GM19193 (cell line): Measurements from ENCODE around the gene PLCG1.

Source experiments
- POLR2A ChIP-seq: IDR thresholded peaks from 4 replicates; pipeline ENCODE4 v1.6.1; 2011; ENCODE audit not compliant: insufficient read depth, insufficient read length; ENCODE audit errors: extremely low read depth

PLCG1 gene

GRCh38 chr20:41175727-41176330 is 38.5 kb downstream of the PLCG1 start:
- no peak for TF ChIP-seq POLR2A

DNA sequence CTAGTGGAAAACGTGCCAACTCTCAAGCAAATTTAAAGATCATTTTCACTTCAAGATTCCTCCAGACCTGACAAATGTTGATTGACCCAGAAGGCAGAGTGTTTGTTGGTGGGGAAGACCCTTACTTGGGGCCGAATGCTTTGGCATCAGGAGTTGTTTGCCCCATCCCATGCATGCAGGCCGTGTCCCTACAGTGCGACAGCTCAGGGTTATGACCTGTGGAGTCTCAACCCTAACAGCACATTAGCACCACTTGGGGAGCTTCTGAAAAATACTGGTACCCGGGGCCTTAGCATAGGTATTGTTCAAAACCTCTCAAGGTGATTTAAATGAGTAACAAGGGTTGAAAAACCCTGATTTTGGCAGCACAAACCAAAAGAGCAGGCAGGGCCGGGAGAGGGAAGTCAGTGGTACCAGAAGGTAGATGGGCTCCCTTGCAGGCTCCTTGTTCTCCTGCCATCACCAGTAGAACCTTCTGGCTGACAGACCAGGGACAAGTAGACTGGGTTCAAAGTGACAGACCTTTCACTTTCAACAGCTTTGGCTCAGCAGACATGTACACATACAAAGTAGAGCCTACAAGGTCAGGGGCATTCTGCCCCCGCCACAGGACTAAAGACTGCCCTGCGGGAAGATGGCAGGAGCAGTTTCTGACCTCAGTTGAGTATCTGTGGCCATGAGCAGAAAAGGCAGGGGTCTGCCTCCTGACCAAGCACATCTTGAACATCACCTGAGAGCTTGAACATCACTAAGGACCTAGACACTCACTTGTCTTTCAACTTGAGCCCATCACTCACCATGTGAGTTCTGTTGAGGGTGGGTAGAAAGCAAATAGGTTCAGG is 39.6 kb downstream of the PLCG1 start:
- no peak for TF ChIP-seq POLR2A

- TF ChIP-seq POLR2A: no peak
These were observed 40.3 kb downstream of the PLCG1 start for GRCh38 chr20:41177636-41178035.

DNA sequence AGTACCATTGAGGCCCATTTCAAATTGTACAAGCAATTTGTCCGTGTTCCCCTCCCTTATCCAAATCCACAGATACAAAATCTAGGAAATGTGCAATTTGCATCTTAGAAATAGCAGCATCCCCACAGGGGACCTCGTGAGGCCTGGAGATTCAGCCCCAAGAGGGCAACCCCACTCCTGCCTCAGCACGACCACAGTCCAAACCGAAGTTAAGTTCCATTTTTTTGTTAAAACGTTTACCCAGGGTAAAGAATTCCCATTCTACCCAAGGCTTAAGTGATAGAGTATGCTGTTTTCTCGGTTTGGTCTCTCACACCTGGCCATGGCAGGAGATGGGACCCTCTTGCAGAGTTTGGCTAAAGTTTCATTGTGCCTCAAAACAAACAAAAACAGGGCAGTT is 41.2 kb downstream of the PLCG1 start:
- TF ChIP-seq POLR2A: no peak

- TF ChIP-seq POLR2A: no peak
These were observed 41.6 kb downstream of the PLCG1 start for GRCh38 chr20:41178904-41179432.

- no peak for TF ChIP-seq POLR2A
These were observed 42.6 kb downstream of the PLCG1 start for GRCh38 chr20:41179961-41180360.

- TF ChIP-seq POLR2A: no peak
These were observed 43.4 kb downstream of the PLCG1 start for GRCh38 chr20:41180599-41181333.

DNA sequence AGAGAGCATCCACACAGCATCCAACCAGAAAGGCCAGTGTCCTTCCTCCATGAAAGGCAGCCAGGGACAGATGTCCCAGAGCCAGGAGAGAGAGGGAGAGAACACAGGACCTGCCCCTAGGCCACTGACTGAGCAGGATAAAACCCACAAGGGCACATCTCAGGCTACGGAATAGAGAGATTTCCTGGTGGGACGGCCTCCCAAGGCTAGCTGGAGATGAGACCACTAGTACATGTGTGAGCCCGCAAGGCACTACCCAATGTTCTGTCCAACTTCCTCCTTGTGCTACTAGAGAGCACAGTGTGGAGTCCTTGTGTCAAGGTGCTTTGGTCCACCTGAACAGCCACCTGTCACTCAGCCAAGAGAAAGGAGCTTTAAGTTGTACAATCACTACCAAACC is 44.2 kb downstream of the PLCG1 start:
- TF ChIP-seq POLR2A: no peak

DNA sequence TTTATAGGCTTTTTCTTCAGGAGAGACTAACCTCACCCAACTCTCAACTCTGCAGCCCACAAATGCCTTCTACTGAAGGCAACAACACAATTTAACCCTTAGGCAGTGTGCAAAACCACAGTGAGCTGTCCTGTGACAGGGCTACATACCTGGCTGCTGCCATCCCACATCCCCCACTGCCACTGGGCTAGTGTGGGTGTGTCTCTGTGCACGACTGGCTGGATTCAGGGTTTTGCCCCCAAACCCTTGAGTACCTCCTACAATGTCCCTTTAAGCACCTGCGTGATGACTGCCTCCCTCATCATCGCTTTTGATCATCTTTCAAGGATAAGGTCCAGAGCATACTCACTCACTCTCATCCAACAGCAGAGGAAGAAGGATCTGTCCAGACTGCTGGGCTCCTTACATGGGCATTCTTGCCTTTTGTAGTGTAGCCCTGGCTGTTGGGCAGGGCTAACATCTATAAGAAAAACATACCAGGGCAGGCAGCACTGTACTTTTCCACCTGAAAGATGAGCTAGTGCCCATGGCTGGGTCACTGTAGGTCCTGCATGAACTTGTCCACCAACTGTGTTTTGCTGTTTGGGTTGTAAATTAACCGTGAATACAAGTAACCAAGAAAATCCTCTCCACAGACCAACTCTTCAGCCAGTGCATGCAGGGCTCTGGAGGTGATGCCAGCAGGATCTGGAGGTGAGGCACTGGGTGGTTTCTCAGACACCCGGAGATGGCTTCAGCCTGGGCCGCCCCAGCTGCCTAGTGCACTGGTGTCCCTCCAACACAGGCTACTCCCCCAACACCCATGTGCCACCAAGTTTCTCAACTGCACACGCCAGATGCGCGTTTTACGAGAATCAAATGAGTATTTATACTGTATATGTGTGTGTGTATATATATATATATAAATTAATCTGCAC is 45.2 kb downstream of the PLCG1 start:
- no peak for TF ChIP-seq POLR2A

DNA sequence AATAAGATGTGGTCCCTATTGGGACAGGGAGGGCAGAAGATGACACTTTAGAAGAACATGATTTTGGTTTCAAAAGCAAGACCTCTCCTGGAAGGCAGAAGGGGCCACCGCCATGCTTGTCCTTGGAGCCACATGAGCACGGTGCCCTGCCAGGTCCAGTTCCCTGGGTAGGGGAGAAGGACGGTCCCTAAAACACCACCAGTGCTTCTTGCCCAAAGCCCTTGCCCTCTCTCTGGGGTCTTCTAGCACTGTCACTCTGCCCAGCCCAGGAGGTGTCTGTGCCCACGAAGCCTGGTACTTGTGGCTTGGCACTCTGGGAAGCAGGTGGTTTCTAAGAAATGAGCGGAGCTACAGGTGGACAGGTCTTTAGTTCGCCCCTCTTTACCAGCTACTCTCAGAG is 46.0 kb downstream of the PLCG1 start:
- TF ChIP-seq POLR2A: no peak

- no peak for TF ChIP-seq POLR2A
These were observed 46.5 kb downstream of the PLCG1 start for GRCh38 chr20:41183831-41184230.

DNA sequence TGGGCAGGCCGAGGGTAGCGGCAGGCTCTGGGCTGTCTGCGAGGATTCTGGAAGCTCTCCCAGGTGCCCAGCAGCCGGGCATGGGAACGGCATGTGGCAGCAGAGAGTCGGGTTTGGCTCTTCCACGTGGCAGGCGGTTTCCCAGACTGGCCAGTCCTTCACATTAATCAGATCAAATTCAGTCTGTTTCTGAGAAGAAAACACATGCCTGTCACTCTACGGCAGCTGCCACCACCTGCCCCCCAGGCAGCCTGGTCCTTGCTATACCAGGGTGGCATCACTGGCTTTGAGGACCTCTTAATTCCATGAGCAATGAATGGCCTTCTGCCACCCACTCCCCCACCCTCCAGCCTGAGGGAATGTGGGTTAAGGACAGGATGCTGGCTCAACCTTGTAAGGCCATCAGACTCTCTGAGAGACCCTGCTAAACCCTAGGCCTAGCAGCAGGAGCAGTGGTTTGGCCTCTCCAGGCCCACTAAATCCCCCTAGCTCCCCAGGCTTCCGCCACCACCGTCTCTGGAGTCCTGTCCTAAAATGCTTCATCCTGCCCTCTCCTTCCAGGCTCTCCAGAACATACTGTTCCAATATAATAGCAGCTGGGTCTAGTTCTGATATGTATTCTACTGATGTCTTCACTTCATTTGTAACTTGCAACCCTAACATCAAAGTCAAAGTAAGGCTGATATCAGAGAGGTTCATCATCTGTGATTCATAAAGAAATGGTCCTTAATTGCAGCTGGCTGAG is 47.8 kb downstream of the PLCG1 start:
- TF ChIP-seq POLR2A: no peak

DNA sequence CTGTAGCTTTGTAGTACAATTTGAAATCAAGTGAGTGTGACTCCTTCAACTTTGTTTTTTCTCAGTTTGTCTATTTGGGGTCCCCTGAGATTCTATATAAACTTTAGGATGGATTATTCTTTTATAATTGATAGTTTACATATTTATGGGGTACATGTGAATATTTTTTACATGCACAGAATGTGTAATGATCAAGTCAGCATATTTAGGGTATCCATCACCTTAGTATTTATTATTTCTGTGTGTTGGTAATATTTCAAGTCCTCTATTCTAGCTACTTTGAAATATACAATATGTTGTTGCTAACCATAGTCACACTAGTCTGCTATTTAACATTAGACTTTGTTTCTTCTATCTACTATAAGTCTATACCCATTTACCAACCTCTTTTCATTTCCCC is 50.3 kb downstream of the PLCG1 start:
- TF ChIP-seq POLR2A: no peak

GRCh38 chr20:41191562-41192500 is 54.5 kb downstream of the PLCG1 start:
- TF ChIP-seq POLR2A: no peak
